ENCODE data around the gene DYNC2H1.

The DYNC2H1 gene

GRCh38 chr11:103450241-103450640 lies 341.0 kb downstream of the DYNC2H1 start:
- Histone ChIP-seq H3K27ac (ENCODE audit: low read length) (no peak overlapping the region), H3K4me1 (ENCODE audit: control insufficient read depth, insufficient read depth, low read length) (no peaks in the 10 kb centered on the region)

GRCh38 chr11:103453126-103453525 lies 343.9 kb downstream of the DYNC2H1 start:
- H3K27me3 ChIP-seq (ENCODE audit: control insufficient read depth in 1 of 2, insufficient read depth in 2 of 2, low read length in 2 of 2): no peaks in the 10 kb centered on the region
- no peak overlapping the region for H3K4me3 ChIP-seq (ENCODE audit: low read length in 2 of 2)
- H3K4me1 ChIP-seq (ENCODE audit: control insufficient read depth, insufficient read depth, low read length): no peaks in the 10 kb centered on the region
- no peak overlapping the region for H3K9ac ChIP-seq (ENCODE audit: low read length in 2 of 2)
- H3K27ac ChIP-seq (ENCODE audit: low read length): no peak overlapping the region
- no peaks in the 10 kb centered on the region for H3K9me3 ChIP-seq (ENCODE audit: control insufficient read depth in 2 of 2, low read length in 2 of 2)
- H3K36me3 ChIP-seq (ENCODE audit: control insufficient read depth in 2 of 2, insufficient read depth in 2 of 2, low read length in 2 of 2): no peaks in the 10 kb centered on the region

More at GRCh38 chr11:103450241-103450640, 341.0 kb downstream of the DYNC2H1 start:
- Histone ChIP-seq H3K4me3 (ENCODE audit: low read length in 2 of 2) (no peak overlapping the region), H3K27me3 (ENCODE audit: control insufficient read depth in 1 of 2, insufficient read depth in 2 of 2, low read length in 2 of 2) (no peaks in the 10 kb centered on the region), H3K9me3 (ENCODE audit: control insufficient read depth in 2 of 2, low read length in 2 of 2) (no peaks in the 10 kb centered on the region), H3K36me3 (ENCODE audit: control insufficient read depth in 2 of 2, insufficient read depth in 2 of 2, low read length in 2 of 2) (no peaks in the 10 kb centered on the region), H3K9ac (ENCODE audit: low read length in 2 of 2) (no peak overlapping the region)

DNA sequence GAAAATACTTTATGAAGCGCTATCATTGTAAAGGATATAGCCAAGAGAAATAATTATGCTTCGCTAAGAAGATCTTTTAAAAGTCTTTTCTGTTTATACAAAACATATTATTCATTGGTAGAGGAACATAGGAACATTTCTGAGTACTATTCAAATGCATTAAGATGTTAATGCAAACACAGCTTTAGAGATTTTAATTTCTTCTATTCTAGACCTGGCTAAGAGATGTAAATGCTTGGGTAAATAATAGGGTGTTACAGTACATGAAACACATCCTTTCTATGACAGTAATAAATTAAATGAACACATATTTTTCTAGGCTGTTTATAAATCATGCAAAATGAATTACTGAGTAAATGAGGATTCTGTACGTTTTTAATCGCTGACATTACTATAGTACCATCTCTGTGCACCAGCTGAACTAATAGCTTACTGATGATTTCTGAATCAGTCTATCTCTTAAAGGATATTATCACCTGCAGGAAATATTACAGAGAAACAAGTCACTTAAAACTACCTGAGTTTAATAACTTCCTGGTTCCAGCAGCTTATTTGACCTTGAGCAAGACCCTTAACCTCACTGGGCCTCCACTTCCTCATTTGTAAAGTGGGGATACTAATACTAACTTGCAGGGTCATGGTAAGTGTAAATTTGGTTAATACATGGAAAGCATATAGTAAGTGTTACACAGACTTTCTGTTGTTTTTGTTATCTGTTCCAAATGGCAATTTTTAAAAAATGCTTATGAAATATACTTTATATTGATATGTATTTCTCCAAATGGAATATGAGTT lies 344.9 kb downstream of the DYNC2H1 start:
- Histone ChIP-seq H3K36me3 (ENCODE audit: control insufficient read depth in 2 of 2, insufficient read depth in 2 of 2, low read length in 2 of 2) (no peaks in the 10 kb centered on the region), H3K9me3 (ENCODE audit: control insufficient read depth in 2 of 2, low read length in 2 of 2) (no peaks in the 10 kb centered on the region), H3K27me3 (ENCODE audit: control insufficient read depth in 1 of 2, insufficient read depth in 2 of 2, low read length in 2 of 2) (no peaks in the 10 kb centered on the region), H3K9ac (ENCODE audit: low read length in 2 of 2) (no peak overlapping the region), H3K4me1 (ENCODE audit: control insufficient read depth, insufficient read depth, low read length) (no peaks in the 10 kb centered on the region), H3K4me3 (ENCODE audit: low read length in 2 of 2) (no peak overlapping the region), H3K27ac (ENCODE audit: low read length) (no peak overlapping the region)

- Histone ChIP-seq H3K36me3 (ENCODE audit: control insufficient read depth in 2 of 2, insufficient read depth in 2 of 2, low read length in 2 of 2) (peaks cover 0 to 2% of the 10 kb centered on the region in 2 donors), H3K4me1 (ENCODE audit: control insufficient read depth, insufficient read depth, low read length) (no peaks in the 10 kb centered on the region), H3K4me3 (ENCODE audit: low read length in 2 of 2) (no peak overlapping the region), H3K9me3 (ENCODE audit: control insufficient read depth in 2 of 2, low read length in 2 of 2) (no peaks in the 10 kb centered on the region), H3K27me3 (ENCODE audit: control insufficient read depth in 1 of 2, insufficient read depth in 2 of 2, low read length in 2 of 2) (no peaks in the 10 kb centered on the region), H3K27ac (ENCODE audit: low read length) (no peak overlapping the region), H3K9ac (ENCODE audit: low read length in 2 of 2) (no peak overlapping the region)
Observed at GRCh38 chr11:103464420-103464819, 355.2 kb downstream of the DYNC2H1 start.

GRCh38 chr11:103465555-103466140 lies 356.4 kb downstream of the DYNC2H1 start:
- no peak overlapping the region for H3K4me3 ChIP-seq (ENCODE audit: low read length in 2 of 2)
- no peaks in the 10 kb centered on the region for H3K9me3 ChIP-seq (ENCODE audit: control insufficient read depth in 2 of 2, low read length in 2 of 2)
- H3K27me3 ChIP-seq (ENCODE audit: control insufficient read depth in 1 of 2, insufficient read depth in 2 of 2, low read length in 2 of 2): no peaks in the 10 kb centered on the region
- H3K9ac ChIP-seq (ENCODE audit: low read length in 2 of 2): no peak overlapping the region
- H3K36me3 ChIP-seq (ENCODE audit: control insufficient read depth in 2 of 2, insufficient read depth in 2 of 2, low read length in 2 of 2): peaks cover 0 to 2% of the 10 kb centered on the region in 2 donors
- no peaks in the 10 kb centered on the region for H3K4me1 ChIP-seq (ENCODE audit: control insufficient read depth, insufficient read depth, low read length)
- no peak overlapping the region for H3K27ac ChIP-seq (ENCODE audit: low read length)

DNA sequence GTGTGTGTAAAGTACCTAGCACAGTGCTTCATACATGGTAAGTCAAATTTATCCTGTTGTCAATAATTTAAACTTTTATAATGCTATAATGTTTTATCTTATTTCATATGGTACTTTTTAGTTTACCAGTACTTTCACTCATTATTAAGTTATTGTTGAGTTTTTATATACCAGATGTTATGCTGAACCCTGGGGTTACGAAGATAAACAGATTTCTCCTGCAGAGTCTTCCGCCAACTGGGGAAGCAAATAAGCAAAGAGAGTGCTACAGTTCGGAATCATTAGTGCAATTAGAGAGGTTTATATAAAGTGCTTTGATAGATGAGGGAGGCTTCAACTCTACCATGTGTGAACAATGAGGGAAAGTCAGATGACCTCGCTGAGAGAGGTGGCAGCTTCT lies 362.3 kb downstream of the DYNC2H1 start:
- no peaks in the 10 kb centered on the region for H3K9me3 ChIP-seq (ENCODE audit: control insufficient read depth in 2 of 2, low read length in 2 of 2)
- no peak overlapping the region for H3K4me3 ChIP-seq (ENCODE audit: low read length in 2 of 2)
- H3K4me1 ChIP-seq (ENCODE audit: control insufficient read depth, insufficient read depth, low read length): no peaks in the 10 kb centered on the region
- no peaks in the 10 kb centered on the region for H3K27me3 ChIP-seq (ENCODE audit: control insufficient read depth in 1 of 2, insufficient read depth in 2 of 2, low read length in 2 of 2)
- H3K27ac ChIP-seq (ENCODE audit: low read length): no peak overlapping the region
- peaks cover 0 to 2% of the 10 kb centered on the region in 2 donors for H3K36me3 ChIP-seq (ENCODE audit: control insufficient read depth in 2 of 2, insufficient read depth in 2 of 2, low read length in 2 of 2)
- no peak overlapping the region for H3K9ac ChIP-seq (ENCODE audit: low read length in 2 of 2)

- H3K27ac ChIP-seq (ENCODE audit: low read length): no peak overlapping the region
- H3K4me3 ChIP-seq (ENCODE audit: low read length in 2 of 2): no peak overlapping the region
- no peaks in the 10 kb centered on the region for H3K27me3 ChIP-seq (ENCODE audit: control insufficient read depth in 1 of 2, insufficient read depth in 2 of 2, low read length in 2 of 2)
- H3K36me3 ChIP-seq (ENCODE audit: control insufficient read depth in 2 of 2, insufficient read depth in 2 of 2, low read length in 2 of 2): no peaks in the 10 kb centered on the region
- H3K9me3 ChIP-seq (ENCODE audit: control insufficient read depth in 2 of 2, low read length in 2 of 2): no peaks in the 10 kb centered on the region
- H3K9ac ChIP-seq (ENCODE audit: low read length in 2 of 2): no peak overlapping the region
- H3K4me1 ChIP-seq (ENCODE audit: control insufficient read depth, insufficient read depth, low read length): no peaks in the 10 kb centered on the region
Observed at GRCh38 chr11:103476874-103477273, 367.6 kb downstream of the DYNC2H1 start.

DNA sequence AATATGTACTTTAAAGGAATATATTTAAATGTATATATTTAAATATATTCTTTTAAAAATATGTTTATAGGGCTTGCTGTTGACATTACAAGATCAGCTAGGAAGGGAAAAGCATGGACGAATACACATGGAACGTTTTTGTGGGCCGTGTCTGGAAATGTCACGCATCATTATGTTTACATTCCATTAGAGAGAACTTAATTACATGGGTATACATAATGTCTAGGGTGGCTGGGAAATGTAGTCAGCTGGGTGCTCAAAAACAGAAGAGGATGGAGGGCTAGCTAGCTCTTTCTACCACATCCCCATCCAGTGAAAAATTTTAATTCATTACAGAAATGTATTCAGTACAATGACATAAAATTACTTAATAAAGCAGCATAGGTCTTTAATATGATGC lies 371.2 kb downstream of the DYNC2H1 start:
- Histone ChIP-seq H3K9me3 (ENCODE audit: control insufficient read depth in 2 of 2, low read length in 2 of 2) (no peaks in the 10 kb centered on the region), H3K27ac (ENCODE audit: low read length) (no peak overlapping the region), H3K4me1 (ENCODE audit: control insufficient read depth, insufficient read depth, low read length) (no peaks in the 10 kb centered on the region), H3K9ac (ENCODE audit: low read length in 2 of 2) (no peak overlapping the region), H3K36me3 (ENCODE audit: control insufficient read depth in 2 of 2, insufficient read depth in 2 of 2, low read length in 2 of 2) (no peaks in the 10 kb centered on the region), H3K4me3 (ENCODE audit: low read length in 2 of 2) (no peak overlapping the region), H3K27me3 (ENCODE audit: control insufficient read depth in 1 of 2, insufficient read depth in 2 of 2, low read length in 2 of 2) (no peaks in the 10 kb centered on the region)

GRCh38 chr11:103483996-103484395 lies 374.8 kb downstream of the DYNC2H1 start:
- no peaks in the 10 kb centered on the region for H3K36me3 ChIP-seq (ENCODE audit: control insufficient read depth in 2 of 2, insufficient read depth in 2 of 2, low read length in 2 of 2)
- H3K27ac ChIP-seq (ENCODE audit: low read length): no peak overlapping the region
- H3K9me3 ChIP-seq (ENCODE audit: control insufficient read depth in 2 of 2, low read length in 2 of 2): no peaks in the 10 kb centered on the region
- no peaks in the 10 kb centered on the region for H3K4me1 ChIP-seq (ENCODE audit: control insufficient read depth, insufficient read depth, low read length)
- no peaks in the 10 kb centered on the region for H3K27me3 ChIP-seq (ENCODE audit: control insufficient read depth in 1 of 2, insufficient read depth in 2 of 2, low read length in 2 of 2)
- no peak overlapping the region for H3K4me3 ChIP-seq (ENCODE audit: low read length in 2 of 2)
- H3K9ac ChIP-seq (ENCODE audit: low read length in 2 of 2): no peak overlapping the region

DNA sequence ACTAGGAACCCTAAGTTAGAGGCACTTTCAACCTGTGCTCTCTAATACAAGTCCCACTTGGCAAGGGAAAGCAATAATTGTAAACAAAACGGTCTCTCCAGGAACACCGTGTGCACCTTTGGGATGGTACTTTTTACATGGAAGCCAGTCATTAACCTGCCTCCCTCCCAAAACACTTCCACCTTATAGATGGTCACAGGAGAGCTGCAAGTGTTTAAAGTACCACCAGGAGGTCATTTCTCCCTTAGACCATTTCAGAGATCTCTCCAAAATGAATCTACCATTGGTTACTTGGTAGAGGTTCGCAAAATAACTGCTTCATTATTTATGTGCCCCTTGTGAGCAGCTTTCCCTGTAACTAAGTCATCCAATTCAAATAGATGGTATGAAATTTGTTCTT lies 375.3 kb downstream of the DYNC2H1 start:
- Histone ChIP-seq H3K27ac (ENCODE audit: low read length) (no peak overlapping the region), H3K27me3 (ENCODE audit: control insufficient read depth in 1 of 2, insufficient read depth in 2 of 2, low read length in 2 of 2) (no peaks in the 10 kb centered on the region), H3K4me3 (ENCODE audit: low read length in 2 of 2) (no peak overlapping the region), H3K36me3 (ENCODE audit: control insufficient read depth in 2 of 2, insufficient read depth in 2 of 2, low read length in 2 of 2) (no peaks in the 10 kb centered on the region), H3K9me3 (ENCODE audit: control insufficient read depth in 2 of 2, low read length in 2 of 2) (no peaks in the 10 kb centered on the region), H3K9ac (ENCODE audit: low read length in 2 of 2) (no peak overlapping the region), H3K4me1 (ENCODE audit: control insufficient read depth, insufficient read depth, low read length) (no peaks in the 10 kb centered on the region)

GRCh38 chr11:103486604-103487003 lies 377.4 kb downstream of the DYNC2H1 start:
- Histone ChIP-seq H3K4me3 (ENCODE audit: low read length in 2 of 2) (no peak overlapping the region), H3K27me3 (ENCODE audit: control insufficient read depth in 1 of 2, insufficient read depth in 2 of 2, low read length in 2 of 2) (no peaks in the 10 kb centered on the region), H3K9ac (ENCODE audit: low read length in 2 of 2) (no peak overlapping the region), H3K4me1 (ENCODE audit: control insufficient read depth, insufficient read depth, low read length) (no peaks in the 10 kb centered on the region), H3K27ac (ENCODE audit: low read length) (no peak overlapping the region), H3K36me3 (ENCODE audit: control insufficient read depth in 2 of 2, insufficient read depth in 2 of 2, low read length in 2 of 2) (no peaks in the 10 kb centered on the region), H3K9me3 (ENCODE audit: control insufficient read depth in 2 of 2, low read length in 2 of 2) (no peaks in the 10 kb centered on the region)

Measured in stomach smooth muscle (tissue), 2 donors.